HCT116 (cell line): ENCODE measurements around the gene PSTPIP2.

Experiments used
- ATF3 ChIP-seq: IDR thresholded peaks from 2 replicates; pipeline ENCODE4 v1.6.1; 2012
- CTCF ChIP-seq, 3 experiments: fragments of 200-600 bp in 1 of 3; sonication (generic) in 1 of 3; IDR thresholded peaks in 2 of 3; conservative IDR thresholded peaks in 1 of 3; 2 replicates each; pipeline ENCODE4 v1.5.1; 2012 to 2017; ENCODE audit warnings: low read depth in 2 of 3, low read length in 2 of 3, antibody characterized with exemption in 1 of 3, borderline replicate concordance in 1 of 3, control low read depth in 1 of 3, mild to moderate bottlenecking in 1 of 3, mixed read lengths in 1 of 3, mixed run types in 1 of 3, moderate library complexity in 1 of 3; ENCODE audit not compliant: insufficient read depth in 1 of 3
- EZH2 ChIP-seq: fragments of 200-600 bp; sonication (generic); IDR thresholded peaks from 2 replicates; pipeline ENCODE4 v1.6.1; 2017; ENCODE audit warnings: antibody characterized with exemption, mixed run types
- EZH2phosphoT487 ChIP-seq: fragments of 200-600 bp; IDR thresholded peaks from 2 replicates; pipeline ENCODE4 v1.6.1; 2018; ENCODE audit warnings: antibody characterized with exemption, borderline replicate concordance
- FOSL1 ChIP-seq: IDR thresholded peaks from 2 replicates; pipeline ENCODE4 v1.6.1; 2012; ENCODE audit warnings: low read depth
- JUND ChIP-seq: IDR thresholded peaks from 2 replicates; pipeline ENCODE4 v1.6.1; 2012
- POLR2A ChIP-seq: IDR thresholded peaks from 2 replicates; pipeline ENCODE4 v1.7.0; 2011; ENCODE audit warnings: borderline replicate concordance; ENCODE audit not compliant: insufficient read depth, insufficient read length; ENCODE audit errors: extremely low read depth
- SRF ChIP-seq: IDR thresholded peaks from 2 replicates; pipeline ENCODE4 v1.6.1; 2012; ENCODE audit warnings: low read depth
- YY1 ChIP-seq: IDR thresholded peaks from 2 replicates; pipeline ENCODE4 v1.6.1; 2011; ENCODE audit warnings: low read length, low read depth, moderate library complexity, mild to moderate bottlenecking; ENCODE audit not compliant: insufficient replicate concordance; ENCODE audit errors: extremely low read depth
- TF ChIP-seq, protein P1 (sequence below): IDR thresholded peaks from 2 replicates; pipeline ENCODE4 v1.6.1; 2012

- TF ChIP-seq CTCF (IDR thresholded peaks at IDR 0.05 in 2 of 3, conservative IDR thresholded peaks at IDR 0.05 in 1 of 3; ENCODE audit: borderline replicate concordance in 1 of 3, insufficient read depth in 1 of 3, low read depth in 2 of 3, low read length in 2 of 3) (no peak), JUND (no peak), FOSL1 (no peak), POLR2A (no peak), EZH2phosphoT487 (no peak), EZH2 (no peak), SRF (no peak), YY1 (no peak), ATF3 (no peak)
- TF ChIP-seq, protein P1, sequence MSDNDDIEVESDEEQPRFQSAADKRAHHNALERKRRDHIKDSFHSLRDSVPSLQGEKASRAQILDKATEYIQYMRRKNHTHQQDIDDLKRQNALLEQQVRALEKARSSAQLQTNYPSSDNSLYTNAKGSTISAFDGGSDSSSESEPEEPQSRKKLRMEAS, result no peak
Measured at GRCh38 chr18:45991788-45992187, 80.3 kb downstream of the PSTPIP2 start.
